HG03108 (cell line): ENCODE measurements around the gene CADPS2.

Source experiments
- ATAC-seq: cut with Tn5 transposase; IDR thresholded peaks from one replicate; pipeline ENCODE4 v1.9.1; 2021; ENCODE audit warnings: moderate library complexity; ENCODE audit not compliant: unreplicated experiment

The CADPS2 gene

GRCh38 chr7:122465296-122465695, 421.0 kb downstream of the CADPS2 start:
- ATAC-seq, result no peak

DNA sequence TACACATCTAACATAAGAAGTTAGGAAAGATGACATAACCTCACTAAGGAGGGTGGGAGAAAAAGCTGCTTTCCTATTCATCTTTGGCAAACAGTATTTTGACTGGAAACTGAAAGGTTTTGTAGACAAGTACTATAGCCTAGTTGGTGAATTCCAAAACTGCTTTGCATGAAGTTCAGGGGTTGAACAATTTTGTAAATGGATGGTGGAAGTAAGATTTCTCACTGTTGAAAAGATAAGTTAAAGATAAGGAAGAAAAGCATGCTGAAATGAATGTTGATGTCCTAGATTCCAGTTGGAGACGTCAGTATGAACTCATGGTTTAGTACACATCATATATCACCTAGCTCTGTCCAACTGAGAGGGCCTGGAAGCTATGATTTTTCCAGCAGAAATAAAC, 422.6 kb downstream of the CADPS2 start:
- no peak for ATAC-seq

- ATAC-seq, result no peak
Measured at GRCh38 chr7:122460936-122461335, 425.3 kb downstream of the CADPS2 start.

GRCh38 chr7:122457969-122458368, 428.3 kb downstream of the CADPS2 start:
- no peak for ATAC-seq

GRCh38 chr7:122457325-122457724, 428.9 kb downstream of the CADPS2 start:
- no peak for ATAC-seq

DNA sequence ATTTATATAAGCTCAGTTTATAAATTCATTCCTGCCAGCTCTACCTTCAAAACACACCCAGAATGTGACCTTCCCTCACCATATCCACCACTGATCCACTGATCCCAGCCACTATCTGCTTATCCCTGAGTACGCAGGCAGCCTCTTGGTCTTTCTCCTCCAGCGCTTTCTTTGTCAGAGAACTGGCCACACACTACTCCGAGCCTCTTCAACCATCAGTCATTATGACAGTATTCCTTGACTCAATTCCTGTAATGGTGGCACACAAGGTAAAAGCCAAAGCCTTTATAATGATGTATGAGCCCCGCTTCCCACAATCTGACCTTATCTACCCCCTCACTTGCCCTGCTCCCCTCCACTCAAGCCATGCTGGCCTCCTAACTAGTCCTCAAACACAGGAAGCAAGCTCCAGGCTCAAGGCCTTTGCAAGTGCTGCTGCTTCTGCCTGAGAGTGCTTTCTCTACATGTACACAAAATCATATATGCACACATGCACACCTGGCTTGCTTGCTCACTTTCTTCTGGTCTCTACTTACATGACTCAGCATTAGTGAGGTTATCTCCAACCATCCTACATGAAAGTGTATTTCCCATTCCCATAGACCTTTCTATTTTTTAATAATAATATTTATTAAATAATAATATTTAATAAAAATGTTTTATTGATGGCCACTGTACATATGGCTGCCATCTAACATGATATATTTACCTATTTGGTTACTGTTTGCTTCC, 431.3 kb downstream of the CADPS2 start:
- ATAC-seq, result no peak

- no peak for ATAC-seq
Measured at GRCh38 chr7:122453432-122453831, 432.8 kb downstream of the CADPS2 start.

GRCh38 chr7:122448893-122449589, 437.2 kb downstream of the CADPS2 start:
- ATAC-seq, result no peak

DNA sequence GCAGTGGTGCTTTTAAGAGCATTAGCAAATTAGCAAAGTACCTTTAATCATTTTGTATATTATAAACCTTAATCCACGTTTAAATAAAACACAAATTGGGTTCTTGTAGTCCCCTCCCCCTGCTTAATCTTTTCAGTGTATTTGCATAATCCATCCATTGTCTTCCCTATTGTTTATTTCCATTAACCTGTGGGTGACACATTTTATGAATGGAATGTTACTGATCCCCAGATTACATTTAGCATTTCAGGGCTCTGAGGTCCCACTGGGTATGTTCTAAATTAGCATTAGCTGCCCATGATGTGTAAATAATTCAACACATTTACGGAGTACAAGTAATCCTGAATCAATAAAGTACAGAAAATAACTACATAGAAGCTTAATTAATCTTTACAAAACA, 443.3 kb downstream of the CADPS2 start:
- ATAC-seq, result no peak

DNA sequence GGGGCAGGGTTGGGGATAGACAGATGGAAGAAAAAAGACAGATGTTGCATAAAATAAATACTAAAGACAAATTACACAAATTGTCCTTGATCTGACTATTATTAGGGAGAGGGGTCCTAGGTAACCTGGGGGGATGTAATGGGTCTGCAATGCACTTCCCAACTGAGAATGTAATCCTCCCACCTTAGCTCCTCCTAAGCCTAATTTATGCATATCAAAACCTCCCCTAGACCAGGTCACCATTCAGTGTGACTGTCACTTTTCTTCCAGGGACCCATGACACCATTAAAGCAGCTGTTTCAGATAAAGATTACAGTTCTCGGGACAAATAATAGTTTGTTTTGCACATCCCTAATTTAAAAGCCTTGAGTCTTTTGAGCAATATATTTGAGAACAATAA, 447.8 kb downstream of the CADPS2 start:
- no peak for ATAC-seq

DNA sequence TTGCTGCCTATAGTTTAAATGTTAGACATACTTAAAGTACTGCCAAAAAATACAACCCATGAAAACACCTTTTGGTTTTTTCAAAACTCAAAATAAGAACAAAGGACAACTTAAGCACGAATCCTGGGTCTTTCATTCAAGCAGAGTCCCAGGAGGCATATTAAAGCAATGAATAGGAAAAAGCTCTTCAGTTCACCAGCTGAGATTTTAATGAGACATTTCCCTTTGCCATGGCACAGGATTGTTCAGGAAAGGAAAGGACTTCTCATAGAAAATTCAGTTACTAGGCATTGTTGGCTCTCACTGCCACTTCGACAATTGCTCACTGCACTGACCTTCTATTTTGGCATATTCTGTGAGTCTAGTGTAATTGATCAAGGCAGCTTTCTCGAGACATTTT, 448.3 kb downstream of the CADPS2 start:
- ATAC-seq, result no peak

DNA sequence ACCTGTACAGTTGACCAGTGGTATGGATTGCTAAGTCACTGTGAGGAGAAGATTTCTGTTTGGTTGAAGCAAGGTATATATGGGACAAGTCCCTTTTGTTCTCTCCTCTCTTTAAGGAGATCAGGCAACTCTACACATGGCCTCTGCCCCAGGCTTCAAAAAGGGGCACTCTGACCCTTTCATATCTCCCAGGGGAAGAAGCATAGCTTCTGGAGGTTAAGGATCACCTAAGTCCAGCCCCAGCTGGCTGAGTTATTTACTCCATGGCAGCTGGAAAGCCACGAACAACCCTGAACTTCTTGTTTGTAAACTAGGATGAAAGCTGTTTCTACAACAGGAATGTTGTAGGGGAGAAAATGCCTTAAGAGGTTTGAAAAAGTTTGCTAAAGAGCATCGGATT, 452.5 kb downstream of the CADPS2 start:
- no peak for ATAC-seq

DNA sequence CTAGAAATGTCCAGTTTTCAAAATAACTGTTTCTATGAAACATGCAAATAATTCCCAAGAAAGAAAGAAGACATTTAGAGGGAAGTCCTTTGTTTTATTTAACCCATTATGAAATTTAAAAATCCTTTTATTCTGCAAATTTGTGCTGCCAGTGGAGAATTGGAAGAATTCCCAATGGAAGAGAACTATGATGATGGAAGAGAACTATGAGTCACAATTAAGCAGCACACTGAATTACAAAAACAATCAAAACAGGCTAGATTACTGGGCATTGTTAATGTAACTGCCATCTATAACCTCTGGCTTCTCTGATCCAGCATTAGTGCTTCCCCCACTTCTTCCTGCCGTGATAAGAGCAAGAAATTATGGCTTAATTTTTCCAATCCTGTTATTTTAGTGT, 455.6 kb downstream of the CADPS2 start:
- ATAC-seq, result no peak

DNA sequence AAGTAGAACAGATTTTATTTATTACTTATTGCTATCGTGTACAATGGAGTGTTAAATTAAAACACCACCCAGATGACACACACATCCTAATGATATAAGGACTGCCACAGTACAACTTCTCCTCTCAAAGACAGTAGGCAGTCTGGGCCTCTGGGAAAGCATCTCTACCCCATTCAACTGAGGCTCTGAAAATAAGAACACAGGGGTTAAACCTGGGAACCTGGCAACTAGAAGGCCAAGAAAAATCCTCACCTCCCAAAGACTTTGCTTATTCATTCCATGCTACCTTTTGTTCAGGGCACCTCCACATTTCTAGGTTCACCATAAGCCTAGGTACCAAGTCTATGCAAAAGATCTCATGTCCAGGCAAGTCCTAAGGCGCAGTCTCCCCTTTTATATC, 456.3 kb downstream of the CADPS2 start:
- no peak for ATAC-seq

DNA sequence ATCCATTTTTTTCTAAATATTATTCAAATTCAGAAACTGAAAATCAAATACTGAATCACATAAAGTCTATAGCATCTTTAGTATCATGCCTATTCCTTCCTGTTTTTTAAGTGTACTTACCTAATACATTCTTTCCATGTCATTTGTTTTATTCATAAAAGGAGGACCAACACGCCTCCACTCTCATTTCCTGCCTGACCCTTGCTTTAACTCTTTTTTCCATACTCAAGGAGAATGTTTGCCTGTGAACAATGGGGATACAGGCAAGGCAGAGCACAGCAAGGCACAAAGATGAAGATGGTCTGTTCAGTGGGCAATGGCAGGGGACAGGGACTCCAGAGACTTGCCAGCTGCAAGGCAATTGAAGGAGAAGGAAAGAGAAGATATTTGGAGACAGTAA, 460.5 kb downstream of the CADPS2 start:
- no peak for ATAC-seq

DNA sequence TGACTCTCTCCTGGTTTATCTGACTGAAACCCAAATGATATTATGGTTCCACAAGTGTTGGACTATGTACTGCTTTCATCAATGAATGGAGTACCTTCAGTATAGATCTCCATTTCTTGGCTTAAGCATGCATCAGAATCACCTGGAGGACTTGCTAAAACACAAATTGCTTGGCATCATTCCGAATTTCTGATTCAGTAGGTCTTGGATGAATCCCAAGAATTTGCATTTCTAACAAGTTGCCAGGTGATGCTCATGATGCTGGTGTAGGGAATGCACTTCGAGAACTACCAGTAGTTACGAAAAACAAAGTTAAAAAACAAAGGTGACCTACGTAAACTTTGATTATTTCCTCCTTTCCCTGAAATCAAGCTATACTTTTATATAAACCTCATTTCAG, 462.7 kb downstream of the CADPS2 start:
- no peak for ATAC-seq

- ATAC-seq, result no peak
Measured at GRCh38 chr7:122416336-122416735, 469.9 kb downstream of the CADPS2 start.

DNA sequence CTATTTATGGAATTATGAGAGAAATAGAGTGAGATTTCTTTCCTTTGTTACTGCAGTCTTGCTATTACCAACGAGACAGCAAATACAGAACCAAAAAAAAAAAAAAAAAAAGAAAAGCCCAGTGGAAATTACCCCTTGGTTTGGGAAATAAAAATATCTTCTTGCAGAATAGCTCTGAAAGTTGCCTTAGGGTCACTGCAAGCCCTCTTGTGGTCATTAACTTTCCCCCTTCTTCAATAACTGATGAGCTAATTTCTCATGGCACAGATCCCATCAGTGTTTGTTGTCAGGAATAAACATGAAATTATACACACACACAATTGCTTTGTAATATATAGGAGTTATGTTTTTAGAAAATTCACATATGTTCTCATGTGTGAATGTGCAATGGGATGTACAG, 470.8 kb downstream of the CADPS2 start:
- no peak for ATAC-seq

DNA sequence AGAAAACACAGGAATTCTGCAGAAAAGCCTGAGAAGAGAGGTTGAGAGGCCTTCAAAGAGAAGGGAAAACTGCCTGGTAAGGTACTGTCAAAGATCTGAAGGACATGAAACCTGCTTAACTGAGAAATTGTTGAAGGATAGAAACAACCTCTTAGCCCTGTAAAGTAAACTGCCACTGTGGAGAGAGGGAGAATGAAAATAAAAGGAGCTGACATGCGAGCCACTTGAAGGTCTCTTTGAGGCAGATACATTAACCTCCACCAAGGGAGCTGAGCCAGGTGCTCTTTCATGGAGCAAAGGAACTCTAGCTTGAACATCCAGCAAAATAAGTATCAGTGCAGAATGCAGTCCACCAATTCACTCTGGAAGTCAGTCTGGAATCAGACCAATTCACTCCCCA, 472.9 kb downstream of the CADPS2 start:
- no peak for ATAC-seq

GRCh38 chr7:122412883-122413282, 473.4 kb downstream of the CADPS2 start:
- ATAC-seq, result no peak

DNA sequence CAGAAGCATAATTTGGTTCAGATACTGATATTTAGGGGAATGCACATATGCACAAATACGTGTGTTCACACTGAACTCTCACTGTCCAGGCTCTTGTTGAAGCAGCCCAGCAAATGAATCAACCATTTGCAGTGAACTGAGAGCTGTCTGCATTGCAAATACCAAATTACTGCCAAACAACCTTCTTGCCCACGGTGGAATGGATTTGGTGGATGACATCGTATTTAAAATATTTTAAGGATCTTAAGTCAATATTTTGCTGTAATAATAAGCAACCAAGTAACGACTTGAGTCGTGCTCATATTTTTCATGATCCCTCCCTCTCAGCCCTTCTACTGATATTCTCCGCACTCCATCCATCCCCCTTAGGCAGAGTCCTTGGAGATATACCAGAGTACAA, 473.8 kb downstream of the CADPS2 start:
- ATAC-seq, result no peak

GRCh38 chr7:122407195-122407594, 479.1 kb downstream of the CADPS2 start:
- ATAC-seq, result no peak

DNA sequence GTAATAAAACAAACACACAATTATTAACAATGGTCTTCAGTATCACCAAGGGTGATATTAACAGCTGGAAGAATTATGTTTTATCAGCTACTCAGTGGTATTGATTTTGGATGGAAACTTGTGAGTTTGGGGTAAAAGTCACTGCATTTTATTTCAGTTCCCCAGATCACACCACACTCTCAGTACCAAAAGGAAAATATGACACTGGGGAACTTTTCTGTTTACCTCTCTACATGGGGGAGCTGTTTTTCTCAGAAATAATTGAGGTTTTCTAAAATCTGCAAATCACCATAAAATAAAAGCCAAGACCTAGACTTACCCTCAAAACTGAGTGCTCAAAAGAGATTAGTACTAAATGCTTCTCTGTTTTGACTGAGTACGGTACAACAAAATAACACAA, 483.1 kb downstream of the CADPS2 start:
- no peak for ATAC-seq
